A673 (cell line): ENCODE measurements around the gene ZFYVE9. TPM values are rescaled to one million over a fixed set of nuclear protein-coding genes. Genes with fewer than 3 reads are reported as not detected.
A peak's percentile ranks its signal among the peaks of the same experiment; 100 is the strongest.

Experiments
- BruUV-seq: library from RNA; stranded (reverse); fragments of 400-500 nt; replicated peaks from 2 replicates; lab custom pipeline; 2021; lab: Mats Ljungman, UMichigan
- CTCF ChIA-PET: fragments of 300-600 bp; sonication (Branson Sonifier 250); formaldehyde crosslinking; loops from one replicate; lab custom pipeline; 2022; ENCODE audit warnings: antibody characterized with exemption; lab: Charles Lee
- POLR2A ChIA-PET: fragments of 300-600 bp; sonication (Branson Sonifier 250); formaldehyde crosslinking; loops from one replicate; lab custom pipeline; 2022; ENCODE audit warnings: antibody characterized with exemption; ENCODE audit not compliant: low non-redundant PET; lab: Charles Lee
- DNase-seq: peaks from one replicate; pipeline ENCODE4 v3.0.0-alpha.2; 2015; ENCODE audit warnings: low spot score
- H3K27ac ChIP-seq: fragments of 200-600 bp; sonication (generic); 2 replicates; pipeline ENCODE4 v1.5.1; 2016; ENCODE audit warnings: mixed run types, low read depth, mild to moderate bottlenecking, mixed read lengths, antibody characterized with exemption, low read length; ENCODE audit not compliant: poor library complexity, severe bottlenecking
- H3K27me3 ChIP-seq: fragments of 200-600 bp; sonication (generic); replicated peaks from 2 replicates; pipeline ENCODE4 v1.6.1; 2017; ENCODE audit warnings: mixed run types, low read depth, mild to moderate bottlenecking, mixed read lengths, antibody characterized with exemption, low read length; ENCODE audit not compliant: insufficient read depth, poor library complexity
- H3K36me3 ChIP-seq: fragments of 200-600 bp; sonication (generic); 2 replicates; pipeline ENCODE4 v1.6.1; 2016; ENCODE audit warnings: mixed run types, mild to moderate bottlenecking, mixed read lengths, antibody characterized with exemption, low read length; ENCODE audit not compliant: insufficient read depth, poor library complexity, severe bottlenecking
- H3K4me1 ChIP-seq: fragments of 200-600 bp; sonication (generic); 2 replicates; pipeline ENCODE4 v1.6.1; 2017; ENCODE audit warnings: mixed run types, mild to moderate bottlenecking, mixed read lengths, antibody characterized with exemption, low read length; ENCODE audit not compliant: insufficient read depth, poor library complexity, severe bottlenecking
- H3K4me3 ChIP-seq: fragments of 200-600 bp; sonication (generic); 2 replicates; pipeline ENCODE4 v1.5.1; 2016; ENCODE audit warnings: low read depth, mixed run types, mild to moderate bottlenecking, mixed read lengths, low read length; ENCODE audit not compliant: poor library complexity, severe bottlenecking
- H3K9me3 ChIP-seq: fragments of 200-600 bp; sonication (generic); 2 replicates; pipeline ENCODE4 v1.6.1; 2016; ENCODE audit warnings: mixed run types, low read depth, mild to moderate bottlenecking, mixed read lengths, antibody characterized with exemption, low read length; ENCODE audit not compliant: poor library complexity, severe bottlenecking
- CTCF ChIP-seq: fragments of 300-800, 200-600 bp; sonication (generic); conservative IDR thresholded peaks from 2 replicates; pipeline ENCODE4 v1.5.1; 2017; ENCODE audit warnings: low read depth, mild to moderate bottlenecking, antibody characterized with exemption, low read length, moderate library complexity, mixed read lengths
- EZH2 ChIP-seq: fragments of 200-600 bp; sonication (generic); IDR thresholded peaks from 2 replicates; pipeline ENCODE4 v1.6.1; 2017; ENCODE audit warnings: borderline replicate concordance, low read depth, mild to moderate bottlenecking, mixed read lengths, antibody characterized with exemption, low read length; ENCODE audit not compliant: poor library complexity, severe bottlenecking
- intact Hi-C: fragments of 100-400 bp; cut with micrococcal nuclease; formaldehyde crosslinking; loops from one replicate; pipeline ENCODE4 v1.10.0; 2022; ENCODE audit not compliant: unreplicated experiment
- total RNA-seq: library from RNA; stranded (reverse); gene quantifications from 2 replicates; pipeline ENCODE4 v1.2.3, GENCODE V29; 2021

Gene ZFYVE9
- total RNA-seq, 1 experiment from 2014 or later: 19.6 TPM

GRCh38 chr1:52345252-52345651 lies 203.4 kb downstream of the ZFYVE9 start:
- Histone ChIP-seq H3K27ac (no peak overlapping the region), H3K27me3 (no peaks in the 10 kb centered on the region), H3K9me3 (no peaks in the 10 kb centered on the region), H3K4me1 (no peaks in the 10 kb centered on the region), H3K36me3 (peaks cover 3% of the 10 kb centered on the region), H3K4me3 (no peak overlapping the region)
- ChIA-PET POLR2A (interaction anchor here (0.6 kb wide), 1 partner anchor 33 kb away, joined by 6 read pairs; no protein-coding TSS in a partner anchor), CTCF (no interaction called here)
- intact Hi-C loops: loop anchor here (5.0 kb wide), 1 partner anchor 218 kb away; no protein-coding TSS in a partner anchor
- no TSS peak for BruUV-seq
- TF ChIP-seq CTCF: no peak
- no peak for TF ChIP-seq EZH2
- DNase-seq: no peak

GRCh38 chr1:52346653-52347052 lies 204.8 kb downstream of the ZFYVE9 start:
- intact Hi-C loops: loop anchor here (5.0 kb wide), 1 partner anchor 219 kb away; no protein-coding TSS in a partner anchor
- H3K4me1 ChIP-seq: no peaks in the 10 kb centered on the region
- H3K36me3 ChIP-seq: peaks cover 3% of the 10 kb centered on the region
- no peaks in the 10 kb centered on the region for H3K27me3 ChIP-seq
- DNase-seq: no peak
- no peak overlapping the region for H3K4me3 ChIP-seq
- BruUV-seq: no TSS peak
- CTCF ChIA-PET: no interaction called here
- no peaks in the 10 kb centered on the region for H3K9me3 ChIP-seq
- POLR2A ChIA-PET: no interaction called here
- TF ChIP-seq CTCF (no peak), EZH2 (no peak)
- no peak overlapping the region for H3K27ac ChIP-seq

GRCh38 chr1:52348704-52349300 lies 206.9 kb downstream of the ZFYVE9 start:
- Histone ChIP-seq H3K27me3 (no peaks in the 10 kb centered on the region), H3K36me3 (peaks cover 19% of the 10 kb centered on the region), H3K27ac (no peak overlapping the region), H3K9me3 (no peaks in the 10 kb centered on the region), H3K4me3 (no peak overlapping the region), H3K4me1 (no peaks in the 10 kb centered on the region)
- no peak for TF ChIP-seq EZH2
- TF ChIP-seq CTCF: peak; percentile 47
- BruUV-seq: no TSS peak
- intact Hi-C loops: loop anchor here (5.0 kb wide), 1 partner anchor 222 kb away; no protein-coding TSS in a partner anchor
- ChIA-PET CTCF (interaction anchor here (0.6 kb wide), 2 partner anchors 77 to 350 kb away, joined by 3 read pairs; no protein-coding TSS in a partner anchor), POLR2A (interaction anchor here (0.6 kb wide), 1 partner anchor 1125 kb away, joined by 6 read pairs; no protein-coding TSS in a partner anchor)
- peak; percentile 46 for DNase-seq
